ENCODE measurements around the gene RPLP2. TPM values are rescaled to one million over a fixed set of nuclear protein-coding genes. Genes with fewer than 3 reads are reported as not detected.

RPLP2 gene
- total RNA-seq, 3 donors from 2014 or later (not counting 1 experiment from before 2014, with no cell fraction given), result 1,482 to 1,846 (median 1,534) TPM

DNA sequence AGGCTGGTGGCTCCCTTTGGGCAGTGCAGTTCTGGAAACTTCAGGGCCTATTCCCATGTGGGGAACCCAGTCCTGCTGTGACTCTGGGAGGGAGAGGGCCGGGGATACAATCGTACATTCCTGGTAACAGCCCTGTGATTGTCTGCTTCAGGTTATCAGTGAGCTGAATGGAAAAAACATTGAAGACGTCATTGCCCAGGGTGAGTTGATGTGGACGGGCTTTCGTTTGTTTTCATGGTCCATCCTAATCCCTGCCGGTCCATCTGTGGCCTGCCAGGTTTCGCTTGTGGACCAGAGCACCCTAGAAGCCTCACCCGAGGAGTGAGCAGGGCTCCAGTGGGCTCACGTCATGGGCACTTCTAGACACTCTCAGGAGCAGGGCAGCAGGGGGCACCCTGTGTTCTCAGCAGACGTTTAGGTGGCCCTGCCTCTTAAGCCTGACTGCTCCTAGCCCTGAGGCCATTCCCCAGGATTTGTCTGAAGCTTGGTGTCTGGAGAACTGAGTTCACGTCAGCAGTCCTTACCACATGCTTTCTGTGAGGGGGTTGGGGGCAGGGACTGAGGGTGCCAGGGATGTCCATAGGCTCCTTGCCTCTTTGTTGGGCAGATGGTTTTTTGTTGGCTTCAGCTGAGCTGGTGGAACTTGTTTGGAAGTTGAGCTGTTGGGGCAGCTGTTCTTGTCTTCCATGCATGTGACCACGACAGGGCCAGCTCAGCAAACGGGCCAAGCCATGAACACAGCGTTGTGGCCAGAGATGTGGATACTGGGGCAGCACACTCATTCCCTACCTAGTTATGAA lies 1.9 kb downstream of the RPLP2 start:
- H3K27ac ChIP-seq (ENCODE audit: low read length), result no peak overlapping the region
- 80% methylated on average over 14 of the region's 14 CpGs for WGBS (ENCODE audit: insufficient coverage)
- no peak for DNase-seq
- no peaks in the 10 kb centered on the region for H3K9me3 Mint-ChIP-seq
- H3K4me3 ChIP-seq (ENCODE audit: low read length), result no peak overlapping the region
- H3K4me3 Mint-ChIP-seq, result peak overlapping the region; percentile 58
- TF ChIP-seq, protein P1, sequence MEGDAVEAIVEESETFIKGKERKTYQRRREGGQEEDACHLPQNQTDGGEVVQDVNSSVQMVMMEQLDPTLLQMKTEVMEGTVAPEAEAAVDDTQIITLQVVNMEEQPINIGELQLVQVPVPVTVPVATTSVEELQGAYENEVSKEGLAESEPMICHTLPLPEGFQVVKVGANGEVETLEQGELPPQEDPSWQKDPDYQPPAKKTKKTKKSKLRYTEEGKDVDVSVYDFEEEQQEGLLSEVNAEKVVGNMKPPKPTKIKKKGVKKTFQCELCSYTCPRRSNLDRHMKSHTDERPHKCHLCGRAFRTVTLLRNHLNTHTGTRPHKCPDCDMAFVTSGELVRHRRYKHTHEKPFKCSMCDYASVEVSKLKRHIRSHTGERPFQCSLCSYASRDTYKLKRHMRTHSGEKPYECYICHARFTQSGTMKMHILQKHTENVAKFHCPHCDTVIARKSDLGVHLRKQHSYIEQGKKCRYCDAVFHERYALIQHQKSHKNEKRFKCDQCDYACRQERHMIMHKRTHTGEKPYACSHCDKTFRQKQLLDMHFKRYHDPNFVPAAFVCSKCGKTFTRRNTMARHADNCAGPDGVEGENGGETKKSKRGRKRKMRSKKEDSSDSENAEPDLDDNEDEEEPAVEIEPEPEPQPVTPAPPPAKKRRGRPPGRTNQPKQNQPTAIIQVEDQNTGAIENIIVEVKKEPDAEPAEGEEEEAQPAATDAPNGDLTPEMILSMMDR (IDR thresholded peaks at IDR 0.05), result no peak
- peak overlapping the region; percentile 16 to 94 for H3K27ac Mint-ChIP-seq
- H3K36me3 ChIP-seq (ENCODE audit: control insufficient read depth, insufficient read depth, low read length), result peaks cover 26% of the 10 kb centered on the region
- ATAC-seq, result no peak
- H3K27me3 Mint-ChIP-seq (ENCODE audit: low read depth in 2 of 2), result no peaks in the 10 kb centered on the region
- no peaks in the 10 kb centered on the region for H3K9me3 ChIP-seq (ENCODE audit: control insufficient read depth, insufficient read depth, low read length)
- H3K27me3 ChIP-seq (ENCODE audit: control insufficient read depth, insufficient read depth, low read length), result no peaks in the 10 kb centered on the region
- intact Hi-C loops (cut with micrococcal nuclease), result no loop called here
- H3K4me1 Mint-ChIP-seq, result peaks cover 22 to 26% of the 10 kb centered on the region in 2 donors
- H3K36me3 Mint-ChIP-seq, result no peaks in the 10 kb centered on the region
- peaks cover 29% of the 10 kb centered on the region for H3K4me1 ChIP-seq (ENCODE audit: control insufficient read depth, insufficient read depth, low read length)

DNA sequence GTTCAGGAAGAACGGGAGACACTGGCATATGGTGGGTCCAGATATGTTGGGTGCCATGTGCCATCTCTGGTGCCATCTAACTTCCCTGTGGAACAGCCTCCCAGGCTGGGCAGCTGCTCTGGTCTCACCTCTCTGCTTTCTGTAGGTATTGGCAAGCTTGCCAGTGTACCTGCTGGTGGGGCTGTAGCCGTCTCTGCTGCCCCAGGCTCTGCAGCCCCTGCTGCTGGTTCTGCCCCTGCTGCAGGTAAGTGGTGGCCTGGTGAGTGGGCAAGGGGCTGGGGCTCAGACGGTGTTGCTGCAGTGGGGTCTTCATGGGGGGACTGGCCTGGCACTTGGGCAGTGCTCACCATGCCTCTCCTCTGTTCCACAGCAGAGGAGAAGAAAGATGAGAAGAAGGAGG lies 2.6 kb downstream of the RPLP2 start:
- TF ChIP-seq, protein P1 (IDR thresholded peaks at IDR 0.05), result no peak
- ATAC-seq (no peak), DNase-seq (no peak)
- Mint-ChIP-seq H3K9me3 (no peaks in the 10 kb centered on the region), H3K27ac (no peak overlapping the region), H3K4me1 (peaks cover 22 to 26% of the 10 kb centered on the region in 2 donors), H3K4me3 (peak overlapping the region; percentile 25), H3K27me3 (ENCODE audit: low read depth in 2 of 2) (no peaks in the 10 kb centered on the region), H3K36me3 (no peaks in the 10 kb centered on the region)
- peaks cover 26% of the 10 kb centered on the region for H3K36me3 ChIP-seq (ENCODE audit: control insufficient read depth, insufficient read depth, low read length)
- intact Hi-C loops (cut with micrococcal nuclease), result no loop called here
- H3K4me3 ChIP-seq (ENCODE audit: low read length), result no peak overlapping the region
- no peak overlapping the region for H3K27ac ChIP-seq (ENCODE audit: low read length)
- H3K27me3 ChIP-seq (ENCODE audit: control insufficient read depth, insufficient read depth, low read length), result no peaks in the 10 kb centered on the region
- WGBS (ENCODE audit: insufficient coverage), result 91% methylated on average over 3 of the region's 3 CpGs
- peaks cover 29% of the 10 kb centered on the region for H3K4me1 ChIP-seq (ENCODE audit: control insufficient read depth, insufficient read depth, low read length)
- H3K9me3 ChIP-seq (ENCODE audit: control insufficient read depth, insufficient read depth, low read length), result no peaks in the 10 kb centered on the region

DNA sequence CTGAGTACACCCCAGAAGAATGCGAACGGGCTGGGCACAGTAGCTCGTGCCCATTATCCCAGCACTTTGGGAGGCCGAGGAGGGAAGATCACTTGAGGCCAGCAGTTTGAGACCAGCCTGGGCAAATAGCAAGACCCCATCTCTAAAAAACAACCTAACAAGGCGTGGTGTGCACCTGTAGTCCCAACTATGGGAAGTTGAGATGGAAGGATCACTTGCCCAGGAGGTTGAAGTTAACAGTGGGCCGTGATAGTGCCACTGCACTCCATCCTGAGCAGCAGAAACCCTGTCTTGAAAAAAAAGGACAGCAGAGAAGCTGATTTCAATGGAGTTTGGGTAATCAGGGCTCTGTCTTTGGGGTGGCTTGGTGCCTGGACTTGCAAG lies 3.3 kb downstream of the RPLP2 start:
- DNase-seq (no peak), ATAC-seq (no peak)
- no peaks in the 10 kb centered on the region for H3K9me3 ChIP-seq (ENCODE audit: control insufficient read depth, insufficient read depth, low read length)
- peaks cover 22% of the 10 kb centered on the region in 2 donors for H3K4me1 Mint-ChIP-seq
- H3K4me3 ChIP-seq (ENCODE audit: low read length), result no peak overlapping the region
- intact Hi-C loops (cut with micrococcal nuclease), result no loop called here
- 97% methylated on average over 6 of the region's 6 CpGs for WGBS (ENCODE audit: insufficient coverage)
- no peak overlapping the region for H3K27ac Mint-ChIP-seq
- TF ChIP-seq, protein P1 (IDR thresholded peaks at IDR 0.05), result no peak
- H3K27ac ChIP-seq (ENCODE audit: low read length), result no peak overlapping the region
- H3K27me3 Mint-ChIP-seq (ENCODE audit: low read depth in 2 of 2), result no peaks in the 10 kb centered on the region
- no peaks in the 10 kb centered on the region for H3K36me3 Mint-ChIP-seq
- no peaks in the 10 kb centered on the region for H3K27me3 ChIP-seq (ENCODE audit: control insufficient read depth, insufficient read depth, low read length)
- peaks cover 29% of the 10 kb centered on the region for H3K4me1 ChIP-seq (ENCODE audit: control insufficient read depth, insufficient read depth, low read length)
- H3K9me3 Mint-ChIP-seq, result no peaks in the 10 kb centered on the region
- peaks cover 26% of the 10 kb centered on the region for H3K36me3 ChIP-seq (ENCODE audit: control insufficient read depth, insufficient read depth, low read length)
- no peak overlapping the region for H3K4me3 Mint-ChIP-seq
